Liver (tissue), 3 donors: ENCODE data around the gene STAP2.

ENCODE experiments used
- ATF3 ChIP-seq: IDR thresholded peaks from 2 replicates; pipeline ENCODE4 v1.6.1; 2016; ENCODE audit warnings: antibody characterized with exemption
- CTCF ChIP-seq: fragments of 150-350 bp; IDR thresholded peaks from 2 replicates; pipeline ENCODE4 v1.5.1; 2017; ENCODE audit warnings: improper control_type of control experiment, low read depth, low read length; ENCODE audit not compliant: missing input control
- FOXA1 ChIP-seq: IDR thresholded peaks from 2 replicates; pipeline ENCODE4 v1.6.1; 2016; ENCODE audit warnings: antibody characterized with exemption
- GABPA ChIP-seq, 2 donors: IDR thresholded peaks in 1 of 2; conservative IDR thresholded peaks in 1 of 2; 2 replicates each; pipeline ENCODE4 v1.6.1; 2016; ENCODE audit warnings: antibody characterized with exemption in 2 of 2, mild to moderate bottlenecking in 1 of 2, moderate library complexity in 1 of 2
- JUND ChIP-seq, 2 donors: IDR thresholded peaks; 2 replicates each; pipeline ENCODE4 v1.6.1; 2016; ENCODE audit warnings: antibody characterized with exemption in 2 of 2
- MAX ChIP-seq: IDR thresholded peaks from 2 replicates; pipeline ENCODE4 v1.6.1; 2016; ENCODE audit warnings: antibody characterized with exemption
- NR2F2 ChIP-seq: IDR thresholded peaks from 2 replicates; pipeline ENCODE4 v1.6.1; 2016; ENCODE audit warnings: antibody characterized with exemption
- RAD21 ChIP-seq, 2 donors: IDR thresholded peaks; 2 replicates each; pipeline ENCODE4 v1.6.1; 2016; ENCODE audit warnings: antibody characterized with exemption in 2 of 2, mild to moderate bottlenecking in 2 of 2
- REST ChIP-seq: IDR thresholded peaks from 2 replicates; pipeline ENCODE4 v1.6.1; 2016; ENCODE audit warnings: antibody characterized with exemption, mild to moderate bottlenecking
- RXRA ChIP-seq, 2 donors: IDR thresholded peaks; 2 replicates each; pipeline ENCODE4 v1.6.1; 2017 to 2018; ENCODE audit warnings: antibody characterized with exemption in 2 of 2, mild to moderate bottlenecking in 1 of 2
- SP1 ChIP-seq: IDR thresholded peaks from 2 replicates; pipeline ENCODE4 v1.6.1; 2018; ENCODE audit warnings: antibody characterized with exemption, mild to moderate bottlenecking
- TAF1 ChIP-seq: conservative IDR thresholded peaks from 2 replicates; pipeline ENCODE4 v1.6.1; 2016; ENCODE audit warnings: antibody characterized with exemption, mild to moderate bottlenecking
- YY1 ChIP-seq: IDR thresholded peaks from 2 replicates; pipeline ENCODE4 v1.6.1; 2016; ENCODE audit warnings: antibody characterized with exemption, mild to moderate bottlenecking
- ZBTB33 ChIP-seq: IDR thresholded peaks from 2 replicates; pipeline ENCODE4 v1.6.1; 2016; ENCODE audit warnings: antibody characterized with exemption
- donor health status: healthy.
- donor health status: healthy.

- TF ChIP-seq ZBTB33 = no peak
- no peak for TF ChIP-seq RXRA (IDR thresholded peaks at IDR 0.05)
- TF ChIP-seq CTCF = no peak
- TF ChIP-seq FOXA1 = no peak
- TF ChIP-seq ATF3 = no peak
- TF ChIP-seq REST = no peak
- TF ChIP-seq TAF1 = no peak
- TF ChIP-seq RAD21 (IDR thresholded peaks at IDR 0.05) = no peak
- no peak for TF ChIP-seq JUND (IDR thresholded peaks at IDR 0.05)
- no peak for TF ChIP-seq NR2F2
- TF ChIP-seq YY1 = no peak
- no peak for TF ChIP-seq MAX
- no peak for TF ChIP-seq SP1
- no peak for TF ChIP-seq GABPA (IDR thresholded peaks at IDR 0.05 in 1 of 2, conservative IDR thresholded peaks at IDR 0.05 in 1 of 2)
Measured at GRCh38 chr19:4368128-4368820, 29.6 kb upstream of the STAP2 start.
